HG03439 (cell line): ENCODE results near the gene REG1B.
"Not testable (repeated sequence)": the region's sequence is repeated elsewhere in the genome, so short reads cannot be mapped to it uniquely, and the experiment has no call there.

Experiments used
- ATAC-seq: cut with Tn5 transposase; IDR thresholded peaks from one replicate; pipeline ENCODE4 v1.9.1; 2021; ENCODE audit warnings: mild to moderate bottlenecking, moderate library complexity; ENCODE audit not compliant: unreplicated experiment

The REG1B gene

GRCh38 chr2:79085382-79085781, 2.4 kb downstream of the REG1B start:
- ATAC-seq = no peak

DNA sequence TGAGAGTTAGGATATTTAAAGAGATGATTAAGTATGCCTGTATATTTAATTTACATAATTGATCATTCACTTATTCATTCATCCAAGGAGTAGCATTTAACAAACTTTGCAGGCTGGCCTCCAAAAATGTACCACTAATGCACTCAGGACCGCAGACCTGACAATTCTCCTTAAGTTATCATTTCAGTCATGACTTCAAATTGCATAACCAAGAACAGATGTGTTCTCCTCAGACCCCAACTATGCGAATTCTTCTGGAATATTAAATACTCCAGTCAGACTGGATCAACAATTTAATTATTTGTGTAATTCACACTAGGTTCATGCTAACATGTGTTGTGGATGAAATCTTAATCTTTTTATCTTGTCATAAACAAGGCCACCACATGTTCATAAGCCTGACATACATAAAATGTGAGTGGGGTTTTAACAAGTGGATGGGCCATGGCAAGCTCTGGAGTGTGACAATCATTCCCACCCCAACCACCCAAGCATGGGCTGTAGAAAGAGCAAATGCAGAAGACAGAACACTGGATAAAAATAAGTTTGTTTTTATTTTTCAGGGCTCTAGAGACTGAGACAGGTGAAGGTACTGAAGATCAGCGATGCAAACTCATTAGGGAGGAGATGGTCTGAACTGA, 3.2 kb downstream of the REG1B start:
- no peak for ATAC-seq

GRCh38 chr2:79083597-79084251, 4.1 kb downstream of the REG1B start:
- ATAC-seq = no peak

DNA sequence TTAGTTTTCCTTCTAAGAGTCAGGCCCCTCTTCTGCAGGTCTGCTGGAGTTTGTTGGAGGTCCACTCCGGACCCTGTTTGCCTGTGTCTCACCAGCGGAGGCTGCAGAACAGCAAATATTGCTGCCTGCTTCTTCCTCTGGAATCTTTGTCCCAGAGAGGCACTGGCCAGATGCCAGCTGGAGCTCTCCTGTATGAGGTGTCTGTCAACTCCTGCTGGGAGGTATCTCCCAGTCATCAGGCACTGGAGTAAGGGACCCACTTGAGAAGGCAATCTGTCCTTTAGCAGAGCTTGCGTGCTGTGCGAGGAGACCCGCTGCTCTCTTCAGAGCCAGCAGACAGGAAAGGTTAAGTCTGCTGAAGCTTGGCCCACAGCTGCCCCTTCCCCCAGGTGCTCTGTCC, 4.8 kb downstream of the REG1B start:
- ATAC-seq = no peak

- no peak for ATAC-seq
Measured at GRCh38 chr2:79071078-79071477, 16.7 kb downstream of the REG1B start.

GRCh38 chr2:79065201-79065600, 22.6 kb downstream of the REG1B start:
- ATAC-seq = no peak

DNA sequence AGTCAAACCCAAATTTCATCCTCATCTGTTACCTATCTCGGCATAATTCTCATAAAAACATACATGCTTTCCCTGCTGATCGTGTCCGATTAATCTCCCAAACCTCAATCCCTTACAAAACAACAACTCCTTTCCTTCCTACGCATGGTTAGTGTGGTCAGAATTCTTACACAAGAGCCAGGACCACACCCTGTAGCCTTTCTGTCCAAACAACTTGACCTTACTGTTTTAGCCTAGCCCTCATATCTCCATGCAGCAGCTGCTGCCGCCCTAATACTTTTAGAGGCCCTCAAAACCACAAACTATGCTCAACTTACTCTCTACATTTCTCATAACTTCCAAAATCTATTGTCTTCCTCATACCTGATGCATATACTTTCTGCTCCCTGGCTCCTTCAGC, 33.0 kb downstream of the REG1B start:
- not testable (repeated sequence) for ATAC-seq

DNA sequence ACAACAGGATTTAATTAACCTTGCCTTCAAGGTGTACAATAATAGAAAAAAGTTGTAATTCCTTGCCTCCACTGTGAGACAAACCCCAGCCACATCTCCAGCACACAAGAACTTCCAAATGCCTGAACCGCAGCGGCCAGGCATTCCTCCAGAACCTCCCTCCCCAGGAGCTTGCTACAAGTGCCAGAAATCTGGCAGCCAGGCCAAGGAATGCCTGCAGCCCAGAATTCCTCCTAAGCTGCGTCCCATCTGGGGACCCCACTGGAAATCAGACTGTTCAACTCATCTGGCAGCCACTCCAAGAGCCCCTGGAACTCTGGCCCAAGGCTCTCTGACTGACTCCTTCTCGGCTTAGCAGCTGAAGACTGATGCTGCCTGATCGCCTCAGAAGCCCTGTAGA, 34.3 kb downstream of the REG1B start:
- not testable (repeated sequence) for ATAC-seq

DNA sequence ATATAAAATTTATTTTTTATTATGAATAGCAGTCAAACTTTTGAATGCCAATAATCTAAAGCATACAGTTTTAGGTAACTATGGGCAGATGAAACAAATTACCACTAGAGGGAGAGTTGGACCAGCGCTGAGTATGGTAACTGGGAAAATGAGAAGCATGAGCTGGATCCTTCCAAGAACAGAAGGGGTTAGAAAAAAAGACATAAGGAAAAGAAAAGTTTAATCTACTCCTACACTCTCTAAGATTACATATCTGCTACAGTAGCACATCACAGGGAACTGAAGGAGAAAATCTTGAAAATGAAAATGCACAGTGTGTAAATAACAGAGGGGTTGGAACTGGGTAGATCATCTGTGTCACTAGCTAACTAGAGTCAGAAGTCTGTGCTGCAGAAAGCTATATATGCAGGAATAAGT, 46.8 kb downstream of the REG1B start:
- ATAC-seq = no peak

DNA sequence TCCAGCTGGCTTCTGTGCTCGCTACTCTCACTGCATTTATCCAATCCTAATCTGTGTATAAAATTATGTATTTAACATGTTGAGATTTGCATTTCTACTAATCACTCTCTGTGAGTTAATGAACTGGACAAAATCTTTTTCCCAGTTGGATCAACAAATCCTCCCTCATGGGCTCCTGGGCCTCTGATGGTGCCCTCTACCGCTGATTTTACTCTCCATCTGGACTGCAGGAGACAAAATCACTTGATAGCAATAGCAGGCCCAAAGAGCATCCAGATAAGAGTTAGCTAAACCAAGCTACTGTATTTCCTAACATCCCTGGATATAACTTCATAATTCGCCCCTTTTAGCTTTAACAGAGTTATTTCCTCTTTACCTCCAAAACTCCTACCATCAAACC, 47.8 kb downstream of the REG1B start:
- no peak for ATAC-seq
